ENCODE data around the gene EML4.

Gene EML4

GRCh38 chr2:42214669-42215068, 45.5 kb downstream of the EML4 start:
- no peak overlapping the region for H3K27ac ChIP-seq (ENCODE audit: insufficient read depth in 1 of 2, low read depth in 1 of 2, low read length in 2 of 2, poor library complexity in 1 of 2, severe bottlenecking in 2 of 2)
- H3K9me3 ChIP-seq (ENCODE audit: control extremely low read depth in 1 of 5, control insufficient read depth in 4 of 5, insufficient read depth in 2 of 5, low read depth in 1 of 5, low read length in 4 of 5) = peaks cover 0 to 3% (median 0%) of the 10 kb centered on the region in 5 experiments
- no peaks in the 10 kb centered on the region for H3K27me3 ChIP-seq (replicated peaks in 2 of 5; ENCODE audit: control insufficient read depth in 4 of 5, insufficient read depth in 5 of 5, low read length in 4 of 5)
- H3K4me1 ChIP-seq (ENCODE audit: control extremely low read depth in 1 of 4, control insufficient read depth in 4 of 4, insufficient read depth in 4 of 4, low read length in 3 of 4) = no peaks in the 10 kb centered on the region
- H3K36me3 ChIP-seq (ENCODE audit: control insufficient read depth in 4 of 4, insufficient read depth in 4 of 4, low read length in 3 of 4) = no peaks in the 10 kb centered on the region
- WGBS (ENCODE audit: insufficient coverage) = 93% methylated on average over 4 of the region's 4 CpGs
- POLR2A ChIA-PET = no interaction called here
- no peak for DNase-seq
- H3K4me3 ChIP-seq (ENCODE audit: control insufficient read depth in 1 of 7, extremely low read depth in 1 of 7, insufficient read depth in 4 of 7, low read depth in 2 of 7, low read length in 6 of 7) = no peak overlapping the region
- CTCF ChIA-PET = interaction anchor here (0.8 to 1.5 kb wide), 4 partner anchors 9 to 119 kb away, joined by 3 to 5 read pairs (median 3); no protein-coding TSS in a partner anchor

- no peaks in the 10 kb centered on the region for H3K27me3 ChIP-seq (replicated peaks in 2 of 5; ENCODE audit: control insufficient read depth in 4 of 5, insufficient read depth in 5 of 5, low read length in 4 of 5)
- no peaks in the 10 kb centered on the region for H3K4me1 ChIP-seq (ENCODE audit: control extremely low read depth in 1 of 4, control insufficient read depth in 4 of 4, insufficient read depth in 4 of 4, low read length in 3 of 4)
- no peak overlapping the region for H3K4me3 ChIP-seq (ENCODE audit: control insufficient read depth in 1 of 7, extremely low read depth in 1 of 7, insufficient read depth in 4 of 7, low read depth in 2 of 7, low read length in 6 of 7)
- peaks cover 0 to 2% (median 0%) of the 10 kb centered on the region in 4 experiments for H3K36me3 ChIP-seq (ENCODE audit: control insufficient read depth in 4 of 4, insufficient read depth in 4 of 4, low read length in 3 of 4)
- peaks cover 0 to 3% (median 0%) of the 10 kb centered on the region in 5 experiments for H3K9me3 ChIP-seq (ENCODE audit: control extremely low read depth in 1 of 5, control insufficient read depth in 4 of 5, insufficient read depth in 2 of 5, low read depth in 1 of 5, low read length in 4 of 5)
- ChIA-PET CTCF (no interaction called here), POLR2A (no interaction called here)
- peak in 2 of 3 donors; percentile 8 to 13 for DNase-seq
- no peak overlapping the region for H3K27ac ChIP-seq (ENCODE audit: insufficient read depth in 1 of 2, low read depth in 1 of 2, low read length in 2 of 2, poor library complexity in 1 of 2, severe bottlenecking in 2 of 2)
Observed at GRCh38 chr2:42216694-42217093, 47.5 kb downstream of the EML4 start.

GRCh38 chr2:42217307-42217706, 48.2 kb downstream of the EML4 start:
- WGBS (ENCODE audit: insufficient coverage) = 90% methylated on average over 1 of the region's 3 CpGs
- Histone ChIP-seq H3K4me3 (ENCODE audit: control insufficient read depth in 1 of 7, extremely low read depth in 1 of 7, insufficient read depth in 4 of 7, low read depth in 2 of 7, low read length in 6 of 7) (no peak overlapping the region), H3K27ac (ENCODE audit: insufficient read depth in 1 of 2, low read depth in 1 of 2, low read length in 2 of 2, poor library complexity in 1 of 2, severe bottlenecking in 2 of 2) (no peak overlapping the region), H3K27me3 (replicated peaks in 2 of 5; ENCODE audit: control insufficient read depth in 4 of 5, insufficient read depth in 5 of 5, low read length in 4 of 5) (no peaks in the 10 kb centered on the region), H3K36me3 (ENCODE audit: control insufficient read depth in 4 of 4, insufficient read depth in 4 of 4, low read length in 3 of 4) (peaks cover 0 to 2% (median 0%) of the 10 kb centered on the region in 4 experiments), H3K9me3 (ENCODE audit: control extremely low read depth in 1 of 5, control insufficient read depth in 4 of 5, insufficient read depth in 2 of 5, low read depth in 1 of 5, low read length in 4 of 5) (peaks cover 0 to 3% (median 0%) of the 10 kb centered on the region in 5 experiments), H3K4me1 (ENCODE audit: control extremely low read depth in 1 of 4, control insufficient read depth in 4 of 4, insufficient read depth in 4 of 4, low read length in 3 of 4) (no peaks in the 10 kb centered on the region)
- no peak for DNase-seq
- ChIA-PET POLR2A (no interaction called here), CTCF (no interaction called here)

GRCh38 chr2:42217914-42218313, 48.8 kb downstream of the EML4 start:
- H3K4me1 ChIP-seq (ENCODE audit: control extremely low read depth in 1 of 4, control insufficient read depth in 4 of 4, insufficient read depth in 4 of 4, low read length in 3 of 4) = no peaks in the 10 kb centered on the region
- no peak overlapping the region for H3K27ac ChIP-seq (ENCODE audit: insufficient read depth in 1 of 2, low read depth in 1 of 2, low read length in 2 of 2, poor library complexity in 1 of 2, severe bottlenecking in 2 of 2)
- 96% methylated on average over 4 of the region's 5 CpGs for WGBS (ENCODE audit: insufficient coverage)
- POLR2A ChIA-PET = interaction anchor here (0.6 kb wide), 1 partner anchor 78 kb away, joined by 3 read pairs; no protein-coding TSS in a partner anchor
- DNase-seq = no peak
- H3K4me3 ChIP-seq (ENCODE audit: control insufficient read depth in 1 of 7, extremely low read depth in 1 of 7, insufficient read depth in 4 of 7, low read depth in 2 of 7, low read length in 6 of 7) = no peak overlapping the region
- peaks cover 0 to 2% (median 0%) of the 10 kb centered on the region in 4 experiments for H3K36me3 ChIP-seq (ENCODE audit: control insufficient read depth in 4 of 4, insufficient read depth in 4 of 4, low read length in 3 of 4)
- CTCF ChIA-PET = no interaction called here
- H3K9me3 ChIP-seq (ENCODE audit: control extremely low read depth in 1 of 5, control insufficient read depth in 4 of 5, insufficient read depth in 2 of 5, low read depth in 1 of 5, low read length in 4 of 5) = peaks cover 0 to 3% (median 0%) of the 10 kb centered on the region in 5 experiments
- no peaks in the 10 kb centered on the region for H3K27me3 ChIP-seq (replicated peaks in 2 of 5; ENCODE audit: control insufficient read depth in 4 of 5, insufficient read depth in 5 of 5, low read length in 4 of 5)

- POLR2A ChIA-PET = no interaction called here
- CTCF ChIA-PET = no interaction called here
- no CpG with 5 or more reads among the region's 3 CpGs for WGBS (ENCODE audit: insufficient coverage)
- Histone ChIP-seq H3K4me3 (ENCODE audit: control insufficient read depth in 1 of 7, extremely low read depth in 1 of 7, insufficient read depth in 4 of 7, low read depth in 2 of 7, low read length in 6 of 7) (no peak overlapping the region), H3K27me3 (replicated peaks in 2 of 5; ENCODE audit: control insufficient read depth in 4 of 5, insufficient read depth in 5 of 5, low read length in 4 of 5) (no peaks in the 10 kb centered on the region), H3K27ac (ENCODE audit: insufficient read depth in 1 of 2, low read depth in 1 of 2, low read length in 2 of 2, poor library complexity in 1 of 2, severe bottlenecking in 2 of 2) (no peak overlapping the region), H3K36me3 (ENCODE audit: control insufficient read depth in 4 of 4, insufficient read depth in 4 of 4, low read length in 3 of 4) (peaks cover 0 to 2% (median 0%) of the 10 kb centered on the region in 4 experiments), H3K9me3 (ENCODE audit: control extremely low read depth in 1 of 5, control insufficient read depth in 4 of 5, insufficient read depth in 2 of 5, low read depth in 1 of 5, low read length in 4 of 5) (peaks cover 0 to 3% (median 0%) of the 10 kb centered on the region in 5 experiments), H3K4me1 (ENCODE audit: control extremely low read depth in 1 of 4, control insufficient read depth in 4 of 4, insufficient read depth in 4 of 4, low read length in 3 of 4) (peaks cover 0 to 3% (median under 1%) of the 10 kb centered on the region in 4 experiments)
- no peak for DNase-seq
Observed at GRCh38 chr2:42218712-42219111, 49.6 kb downstream of the EML4 start.

- H3K4me1 ChIP-seq (ENCODE audit: control extremely low read depth in 1 of 4, control insufficient read depth in 4 of 4, insufficient read depth in 4 of 4, low read length in 3 of 4) = peaks cover 0 to 7% (median 2%) of the 10 kb centered on the region in 4 experiments
- H3K27me3 ChIP-seq (replicated peaks in 2 of 5; ENCODE audit: control insufficient read depth in 4 of 5, insufficient read depth in 5 of 5, low read length in 4 of 5) = no peaks in the 10 kb centered on the region
- peaks cover 0 to 2% (median 0%) of the 10 kb centered on the region in 4 experiments for H3K36me3 ChIP-seq (ENCODE audit: control insufficient read depth in 4 of 4, insufficient read depth in 4 of 4, low read length in 3 of 4)
- no peak overlapping the region for H3K27ac ChIP-seq (ENCODE audit: insufficient read depth in 1 of 2, low read depth in 1 of 2, low read length in 2 of 2, poor library complexity in 1 of 2, severe bottlenecking in 2 of 2)
- H3K9me3 ChIP-seq (ENCODE audit: control extremely low read depth in 1 of 5, control insufficient read depth in 4 of 5, insufficient read depth in 2 of 5, low read depth in 1 of 5, low read length in 4 of 5) = peaks cover 0 to 3% (median 0%) of the 10 kb centered on the region in 5 experiments
- CTCF ChIA-PET = no interaction called here
- DNase-seq = no peak
- H3K4me3 ChIP-seq (ENCODE audit: control insufficient read depth in 1 of 7, extremely low read depth in 1 of 7, insufficient read depth in 4 of 7, low read depth in 2 of 7, low read length in 6 of 7) = no peak overlapping the region
- POLR2A ChIA-PET = no interaction called here
- 100% methylated on average over 2 of the region's 3 CpGs for WGBS (ENCODE audit: insufficient coverage)
Observed at GRCh38 chr2:42219160-42219559, 50.0 kb downstream of the EML4 start.

- H3K4me3 ChIP-seq (ENCODE audit: control insufficient read depth in 1 of 7, extremely low read depth in 1 of 7, insufficient read depth in 4 of 7, low read depth in 2 of 7, low read length in 6 of 7) = no peak overlapping the region
- CTCF ChIA-PET = interaction anchor here (0.9 kb wide), 1 partner anchor 88 kb away, joined by 3 read pairs; no protein-coding TSS in a partner anchor
Observed at GRCh38 chr2:42220566-42220965, 51.4 kb downstream of the EML4 start.

More at GRCh38 chr2:42220566-42220965, 51.4 kb downstream of the EML4 start:
- WGBS (ENCODE audit: insufficient coverage) = 78% methylated on average over 1 of the region's 3 CpGs
- peaks cover 0 to 3% (median 0%) of the 10 kb centered on the region in 5 experiments for H3K9me3 ChIP-seq (ENCODE audit: control extremely low read depth in 1 of 5, control insufficient read depth in 4 of 5, insufficient read depth in 2 of 5, low read depth in 1 of 5, low read length in 4 of 5)
- DNase-seq = no peak
- POLR2A ChIA-PET = interaction anchor here (0.6 to 0.8 kb wide), 2 partner anchors 13 to 203 kb away, joined by 3 to 5 read pairs; no protein-coding TSS in a partner anchor
- H3K4me1 ChIP-seq (ENCODE audit: control extremely low read depth in 1 of 4, control insufficient read depth in 4 of 4, insufficient read depth in 4 of 4, low read length in 3 of 4) = peaks cover 0 to 9% (median 2%) of the 10 kb centered on the region in 4 experiments
- no peak overlapping the region for H3K27ac ChIP-seq (ENCODE audit: insufficient read depth in 1 of 2, low read depth in 1 of 2, low read length in 2 of 2, poor library complexity in 1 of 2, severe bottlenecking in 2 of 2)
- no peaks in the 10 kb centered on the region for H3K27me3 ChIP-seq (replicated peaks in 2 of 5; ENCODE audit: control insufficient read depth in 4 of 5, insufficient read depth in 5 of 5, low read length in 4 of 5)
- H3K36me3 ChIP-seq (ENCODE audit: control insufficient read depth in 4 of 4, insufficient read depth in 4 of 4, low read length in 3 of 4) = peaks cover 0 to 2% (median 0%) of the 10 kb centered on the region in 4 experiments
